ENCODE data around the gene SLC6A4. TPM values are rescaled to one million over a fixed set of nuclear protein-coding genes. Genes with fewer than 3 reads are reported as not detected.

SLC6A4 gene
- total RNA-seq, 2 donors from 2014 or later = 0.38 to 1.8 TPM

- Mint-ChIP-seq H3K4me3 (no peak overlapping the region), H3K36me3 (ENCODE audit: low read depth) (peaks cover 9% of the 10 kb centered on the region), H3K27me3 (ENCODE audit: insufficient read depth) (peaks cover 78% of the 10 kb centered on the region), H3K4me1 (peaks cover 16% of the 10 kb centered on the region), H3K27ac (no peak overlapping the region), H3K9me3 (peaks cover 17% of the 10 kb centered on the region)
- Histone ChIP-seq H3K9ac (ENCODE audit: extremely low read depth, low read length, poor library complexity, severe bottlenecking) (no peak overlapping the region), H3K4me3 (ENCODE audit: low read length) (no peak overlapping the region), H3K27me3 (ENCODE audit: control insufficient read depth, insufficient read depth, low read length, poor library complexity, severe bottlenecking) (peaks cover 70% of the 10 kb centered on the region), H3K36me3 (ENCODE audit: control insufficient read depth, insufficient read depth, low read length) (no peaks in the 10 kb centered on the region), H3K4me1 (ENCODE audit: control insufficient read depth, insufficient read depth, low read length) (no peaks in the 10 kb centered on the region), H3K27ac (ENCODE audit: low read depth, low read length) (no peak overlapping the region), H3K9me3 (ENCODE audit: control insufficient read depth, low read length) (peaks cover 8% of the 10 kb centered on the region)
- DNase-seq = peak; percentile 66
- TF ChIP-seq CTCF (conservative IDR thresholded peaks at IDR 0.05) = no peak
- 42 to 48% methylated on average over 14 to 21 of the region's 21 CpGs for WGBS, 2 experiments (ENCODE audit: insufficient coverage in 1 of 2, insufficient read length in 1 of 2)
Observed at GRCh38 chr17:30237296-30238002, 2.0 kb upstream of the SLC6A4 start.

GRCh38 chr17:30236766-30237165 is 1.3 kb upstream of the SLC6A4 start:
- DNase-seq = peak; percentile 88
- H3K4me3 Mint-ChIP-seq = no peak overlapping the region
- WGBS, 2 experiments (ENCODE audit: insufficient coverage in 1 of 2, insufficient read length in 1 of 2) = 24 to 27% methylated on average over 5 to 17 of the region's 20 CpGs
- H3K9me3 ChIP-seq (ENCODE audit: control insufficient read depth, low read length) = peaks cover 8% of the 10 kb centered on the region
- H3K9ac ChIP-seq (ENCODE audit: extremely low read depth, low read length, poor library complexity, severe bottlenecking) = no peak overlapping the region
- no peak overlapping the region for H3K27ac ChIP-seq (ENCODE audit: low read depth, low read length)
- no peaks in the 10 kb centered on the region for H3K4me1 ChIP-seq (ENCODE audit: control insufficient read depth, insufficient read depth, low read length)
- H3K36me3 ChIP-seq (ENCODE audit: control insufficient read depth, insufficient read depth, low read length) = no peaks in the 10 kb centered on the region
- peaks cover 23% of the 10 kb centered on the region for H3K4me1 Mint-ChIP-seq
- H3K4me3 ChIP-seq (ENCODE audit: low read length) = no peak overlapping the region
- H3K27me3 ChIP-seq (ENCODE audit: control insufficient read depth, insufficient read depth, low read length, poor library complexity, severe bottlenecking) = peaks cover 70% of the 10 kb centered on the region
- TF ChIP-seq CTCF (conservative IDR thresholded peaks at IDR 0.05) = peak; percentile 57
- peaks cover 81% of the 10 kb centered on the region for H3K27me3 Mint-ChIP-seq (ENCODE audit: insufficient read depth)
- no peak overlapping the region for H3K27ac Mint-ChIP-seq
- peaks cover 9% of the 10 kb centered on the region for H3K36me3 Mint-ChIP-seq (ENCODE audit: low read depth)
- peaks cover 17% of the 10 kb centered on the region for H3K9me3 Mint-ChIP-seq

DNA sequence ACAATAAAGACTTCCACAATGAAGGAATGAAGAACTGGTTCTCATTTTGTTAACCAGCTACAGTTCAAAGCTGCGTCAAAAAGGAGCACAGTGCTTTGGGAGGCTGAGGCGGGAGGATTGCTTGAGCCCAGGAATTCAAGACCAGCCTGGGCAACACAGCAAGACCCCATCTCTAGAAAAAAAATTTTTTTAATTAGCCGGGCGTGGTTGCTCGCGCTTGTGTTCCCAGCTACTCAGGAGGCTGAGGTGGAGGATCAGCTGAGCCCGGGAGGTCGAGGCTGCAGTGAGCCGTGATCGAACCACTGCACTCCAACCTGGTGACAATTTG is 764 bp upstream of the SLC6A4 start:
- Mint-ChIP-seq H3K4me3 (peak overlapping the region; percentile 41), H3K9me3 (peaks cover 17% of the 10 kb centered on the region), H3K27ac (no peak overlapping the region), H3K27me3 (ENCODE audit: insufficient read depth) (peaks cover 81% of the 10 kb centered on the region), H3K36me3 (ENCODE audit: low read depth) (peaks cover 9% of the 10 kb centered on the region), H3K4me1 (peaks cover 24% of the 10 kb centered on the region)
- Histone ChIP-seq H3K27ac (ENCODE audit: low read depth, low read length) (no peak overlapping the region), H3K9ac (ENCODE audit: extremely low read depth, low read length, poor library complexity, severe bottlenecking) (no peak overlapping the region), H3K36me3 (ENCODE audit: control insufficient read depth, insufficient read depth, low read length) (no peaks in the 10 kb centered on the region), H3K9me3 (ENCODE audit: control insufficient read depth, low read length) (peaks cover 8% of the 10 kb centered on the region), H3K27me3 (ENCODE audit: control insufficient read depth, insufficient read depth, low read length, poor library complexity, severe bottlenecking) (peaks cover 70% of the 10 kb centered on the region), H3K4me3 (ENCODE audit: low read length) (peak overlapping the region; percentile 76), H3K4me1 (ENCODE audit: control insufficient read depth, insufficient read depth, low read length) (no peaks in the 10 kb centered on the region)
- 57 to 64% methylated on average over 9 to 10 of the region's 10 CpGs for WGBS, 2 experiments (ENCODE audit: insufficient coverage in 1 of 2, insufficient read length in 1 of 2)
- TF ChIP-seq CTCF (conservative IDR thresholded peaks at IDR 0.05) = no peak
- no peak for DNase-seq

Measured in endodermal cell (in vitro differentiated cells).